SJSA1 (cell line): Measurements from ENCODE around the gene CDK17. TPM values are rescaled to one million over a fixed set of nuclear protein-coding genes. Genes with fewer than 3 reads are reported as not detected.

Experiments used
- DNase-seq, 2 experiments: peaks; one replicate each; pipeline ENCODE4 v3.0.0-alpha.2; 2015 to 2020; ENCODE audit warnings: low spot score in 2 of 2, low read depth in 1 of 2
- H3K27ac ChIP-seq: fragments of 250-450 bp; sonication (Bioruptor Pico); 2 replicates; pipeline ENCODE4 v1.5.1; 2020; ENCODE audit warnings: mild to moderate bottlenecking, moderate library complexity
- H3K27me3 ChIP-seq: fragments of 250-450 bp; sonication (Bioruptor Pico); replicated peaks from 2 replicates; pipeline ENCODE4 v1.5.1; 2020; ENCODE audit warnings: mild to moderate bottlenecking, moderate library complexity
- H3K36me3 ChIP-seq: fragments of 250-450 bp; sonication (Bioruptor Pico); 2 replicates; pipeline ENCODE4 v1.5.1; 2020; ENCODE audit warnings: mild to moderate bottlenecking
- H3K4me1 ChIP-seq: fragments of 250-450 bp; sonication (Bioruptor Pico); replicated peaks from 2 replicates; pipeline ENCODE4 v1.6.1; 2021; ENCODE audit warnings: mild to moderate bottlenecking
- H3K4me3 ChIP-seq: fragments of 250-450 bp; sonication (Bioruptor Pico); 2 replicates; pipeline ENCODE4 v1.5.1; 2020; ENCODE audit warnings: mild to moderate bottlenecking
- H3K9me3 ChIP-seq: fragments of 250-450 bp; sonication (Bioruptor Pico); replicated peaks from 2 replicates; pipeline ENCODE4 v1.5.1; 2020; ENCODE audit warnings: mild to moderate bottlenecking
- total RNA-seq: library from RNA; depleted of rRNA; stranded (reverse); fragments of >200 nt; shearing (Covaris generic); gene quantifications from 2 replicates; pipeline ENCODE4 v1.2.3, GENCODE V29; 2014; rRNA removed

The CDK17 gene
- total RNA-seq, 1 experiment from 2014 or later, result 38.4 TPM

GRCh38 chr12:96233939-96234461 lies 166.2 kb downstream of the CDK17 start:
- H3K4me3 ChIP-seq, result no peak overlapping the region
- no peak overlapping the region for H3K27ac ChIP-seq
- no peak for DNase-seq
- H3K4me1 ChIP-seq, result peaks cover 25% of the 10 kb centered on the region
- H3K27me3 ChIP-seq, result no peaks in the 10 kb centered on the region
- no peaks in the 10 kb centered on the region for H3K9me3 ChIP-seq
- H3K36me3 ChIP-seq, result peaks cover 42% of the 10 kb centered on the region

GRCh38 chr12:96233168-96233567 lies 167.1 kb downstream of the CDK17 start:
- no peaks in the 10 kb centered on the region for H3K27me3 ChIP-seq
- H3K36me3 ChIP-seq, result peaks cover 43% of the 10 kb centered on the region
- H3K27ac ChIP-seq, result no peak overlapping the region
- no peak for DNase-seq
- H3K4me1 ChIP-seq, result peaks cover 21% of the 10 kb centered on the region
- H3K4me3 ChIP-seq, result no peak overlapping the region
- H3K9me3 ChIP-seq, result no peaks in the 10 kb centered on the region

- Histone ChIP-seq H3K4me3 (no peak overlapping the region), H3K9me3 (no peaks in the 10 kb centered on the region), H3K27ac (no peak overlapping the region), H3K4me1 (no peaks in the 10 kb centered on the region), H3K36me3 (peaks cover 39% of the 10 kb centered on the region), H3K27me3 (no peaks in the 10 kb centered on the region)
- DNase-seq, result no peak
These were observed 169.6 kb downstream of the CDK17 start for GRCh38 chr12:96230646-96231045.

- Histone ChIP-seq H3K27ac (no peak overlapping the region), H3K9me3 (no peaks in the 10 kb centered on the region), H3K4me1 (no peaks in the 10 kb centered on the region), H3K4me3 (no peak overlapping the region), H3K36me3 (peaks cover 43% of the 10 kb centered on the region), H3K27me3 (no peaks in the 10 kb centered on the region)
- DNase-seq, result no peak
These were observed 171.5 kb downstream of the CDK17 start for GRCh38 chr12:96228566-96229248.

Other genes with a start within 250 kb of the CDK17 start
- gene ELK3, start 206.1 kb downstream of the CDK17 start, total RNA-seq, result 19.0 and 20.6 TPM in 2 replicates
- 0.05 TPM in 1 of 2 replicates, not detected in the other for gene CFAP54, start 89.1 kb upstream of the CDK17 start, total RNA-seq